Activated CD8-positive, alpha-beta memory T cell treated with anti-CD3 and anti-CD28 coated beads for 24 hours (primary cell): ENCODE data around the gene CATSPERD.
"Not testable (repeated sequence)": the region's sequence is repeated elsewhere in the genome, so short reads cannot be mapped to it uniquely, and the experiment has no call there.

Experiments
- DNase-seq: peaks from one replicate; pipeline ENCODE4 v3.0.0-alpha.2; 2020

The CATSPERD gene

DNA sequence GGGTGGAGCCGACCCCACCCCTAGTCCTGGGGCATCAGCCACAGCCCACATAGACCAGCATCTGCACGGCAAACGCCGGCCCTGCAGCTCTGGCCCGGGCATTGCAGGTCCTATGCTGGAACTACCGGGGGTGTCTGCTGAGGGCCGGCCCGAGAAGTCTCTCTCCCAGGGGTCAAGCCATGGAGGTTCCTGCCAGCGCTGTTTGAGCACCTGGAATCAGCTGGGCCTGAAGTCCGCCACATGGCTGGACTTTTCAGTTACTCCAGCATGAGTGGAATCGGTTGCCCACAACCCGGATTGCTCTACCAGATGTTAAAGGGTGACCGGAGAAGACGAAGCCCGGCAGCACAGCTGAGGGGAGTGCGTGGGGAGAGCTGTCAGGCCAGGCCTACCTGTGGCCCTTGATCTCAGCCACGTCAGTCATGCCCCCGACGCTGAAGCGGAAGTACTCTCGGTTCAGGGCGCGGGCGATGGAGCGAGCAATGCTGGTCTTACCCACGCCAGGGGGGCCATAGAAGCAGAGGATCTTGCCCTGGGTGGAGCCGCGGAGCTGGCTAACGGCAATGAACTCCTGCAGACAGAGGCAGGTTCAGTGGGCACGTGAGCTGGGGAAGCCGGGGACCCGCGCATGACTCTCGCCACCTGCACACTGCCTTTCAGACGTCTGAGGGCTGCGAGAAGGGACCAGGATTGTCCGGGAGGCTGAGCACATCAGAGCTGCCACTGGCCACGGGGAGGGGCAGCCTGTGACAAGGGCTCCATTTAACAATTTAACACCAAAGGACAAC is 21.6 kb upstream of the CATSPERD start:
- DNase-seq = no peak

DNA sequence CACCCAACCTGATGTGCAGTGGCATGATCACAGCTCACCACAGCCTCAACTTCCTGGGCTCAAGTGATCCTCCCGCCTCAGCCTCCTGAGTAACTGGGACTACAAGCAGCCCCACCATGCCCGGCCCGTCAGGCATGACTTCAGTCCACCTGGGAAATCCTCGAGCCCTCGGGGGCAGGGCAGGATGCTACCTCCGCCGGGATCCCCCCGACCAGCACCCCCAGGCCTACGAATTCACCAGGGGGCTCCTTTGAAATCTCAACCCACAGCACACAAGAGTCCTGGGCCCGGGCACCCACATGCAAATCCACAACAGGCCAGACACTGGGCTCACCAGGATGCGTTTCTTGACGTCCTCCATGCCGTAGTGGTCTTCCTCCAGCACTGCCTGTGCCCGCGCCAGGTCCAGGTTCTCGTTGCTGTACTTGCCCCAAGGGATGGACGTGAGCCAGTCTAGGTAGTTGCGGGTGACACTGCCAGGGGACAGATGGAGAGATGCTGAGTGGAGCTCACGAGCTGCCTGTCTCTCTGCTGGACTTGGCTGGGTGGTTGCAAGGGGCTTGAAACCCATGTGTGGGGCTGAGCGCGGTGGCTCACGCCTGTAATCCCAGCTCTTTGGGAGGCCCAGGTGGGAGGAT is 19.9 kb upstream of the CATSPERD start:
- DNase-seq = no peak

DNA sequence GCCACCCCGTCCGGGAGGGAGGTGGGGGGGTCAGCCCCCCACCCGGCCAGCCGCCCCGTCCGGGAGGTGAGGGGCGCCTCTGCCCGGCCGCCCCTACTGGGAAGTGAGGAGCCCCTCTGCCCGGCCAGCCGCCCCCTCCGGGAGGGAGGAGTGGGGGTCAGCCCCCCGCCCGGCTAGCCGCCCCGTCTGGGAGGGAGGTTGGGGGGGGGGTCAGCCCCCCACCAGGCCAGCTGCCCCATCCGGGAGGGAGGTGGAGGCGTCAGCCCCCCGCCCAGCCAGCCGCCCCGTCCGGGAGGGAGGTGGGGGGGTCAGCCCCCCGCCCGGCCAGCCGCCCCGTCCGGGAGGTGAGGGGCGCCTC is 18.4 kb upstream of the CATSPERD start:
- DNase-seq = not testable (repeated sequence)

DNA sequence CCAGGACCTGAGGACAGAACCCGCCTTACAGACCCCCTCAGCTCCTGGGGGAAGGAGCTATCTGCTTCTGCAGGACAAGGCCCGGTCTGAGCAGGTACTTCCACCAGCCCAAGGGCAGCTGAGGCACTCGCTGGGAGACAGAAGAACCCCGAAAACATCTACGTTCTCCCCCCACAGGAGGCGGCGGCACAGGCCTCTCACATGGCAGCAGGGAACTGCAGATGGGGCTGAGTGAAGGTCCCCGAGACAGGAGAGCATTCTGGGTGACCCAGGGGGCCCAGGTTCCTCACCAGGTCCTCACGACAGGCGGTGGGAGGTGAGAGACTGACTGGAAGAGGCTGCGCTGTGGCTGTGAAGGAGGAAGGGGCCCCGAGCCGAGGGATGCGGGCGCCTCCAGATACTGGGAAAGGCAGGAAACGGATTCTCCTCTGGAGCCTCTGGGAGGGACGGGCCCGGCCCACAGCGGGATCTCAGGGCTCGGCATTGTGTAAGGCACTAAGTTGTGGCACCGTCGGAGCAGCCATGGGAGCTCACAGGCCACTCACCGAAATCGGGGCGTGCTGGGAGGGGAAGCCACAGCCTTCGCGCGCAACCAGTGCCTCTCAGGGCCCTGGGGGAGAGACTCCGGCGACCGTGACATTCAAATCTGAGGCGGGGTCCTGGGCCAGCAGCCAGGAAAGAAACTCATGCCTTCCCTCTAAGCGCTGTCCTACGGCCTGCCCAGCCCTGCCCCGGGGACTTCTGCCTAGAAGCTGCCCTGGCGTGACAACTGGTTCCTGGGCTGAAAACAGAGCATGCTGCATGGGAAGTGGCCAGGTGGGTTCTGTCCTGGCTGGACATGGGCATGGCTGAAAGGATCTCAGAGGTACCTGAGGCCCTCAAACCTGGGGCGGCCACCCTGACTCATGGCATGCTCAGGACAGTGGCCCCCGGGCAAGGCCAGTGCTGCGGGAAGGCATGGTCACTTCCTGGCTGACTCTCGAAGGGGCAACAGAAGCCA is 16.3 kb upstream of the CATSPERD start:
- DNase-seq = no peak

DNA sequence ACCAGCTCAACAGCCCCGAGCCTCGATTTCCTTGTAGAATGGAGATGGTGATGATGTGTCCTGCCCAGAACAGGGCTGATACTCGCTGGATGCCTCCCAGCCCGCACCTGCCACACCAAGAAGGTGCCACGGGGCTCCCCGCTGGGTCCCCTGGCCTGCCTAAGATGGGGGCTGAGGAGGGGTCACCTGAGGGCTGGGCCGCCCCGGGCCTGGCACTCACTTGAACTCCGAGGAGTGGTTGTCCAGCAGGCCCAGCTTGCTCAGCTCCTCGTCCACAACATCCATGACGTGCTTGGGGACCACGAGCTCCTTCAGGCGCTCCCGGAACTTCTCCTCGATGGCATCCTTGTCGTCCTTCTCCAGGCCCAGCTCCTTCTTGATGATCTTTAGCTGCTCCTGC is 14.9 kb upstream of the CATSPERD start:
- DNase-seq = no peak

DNA sequence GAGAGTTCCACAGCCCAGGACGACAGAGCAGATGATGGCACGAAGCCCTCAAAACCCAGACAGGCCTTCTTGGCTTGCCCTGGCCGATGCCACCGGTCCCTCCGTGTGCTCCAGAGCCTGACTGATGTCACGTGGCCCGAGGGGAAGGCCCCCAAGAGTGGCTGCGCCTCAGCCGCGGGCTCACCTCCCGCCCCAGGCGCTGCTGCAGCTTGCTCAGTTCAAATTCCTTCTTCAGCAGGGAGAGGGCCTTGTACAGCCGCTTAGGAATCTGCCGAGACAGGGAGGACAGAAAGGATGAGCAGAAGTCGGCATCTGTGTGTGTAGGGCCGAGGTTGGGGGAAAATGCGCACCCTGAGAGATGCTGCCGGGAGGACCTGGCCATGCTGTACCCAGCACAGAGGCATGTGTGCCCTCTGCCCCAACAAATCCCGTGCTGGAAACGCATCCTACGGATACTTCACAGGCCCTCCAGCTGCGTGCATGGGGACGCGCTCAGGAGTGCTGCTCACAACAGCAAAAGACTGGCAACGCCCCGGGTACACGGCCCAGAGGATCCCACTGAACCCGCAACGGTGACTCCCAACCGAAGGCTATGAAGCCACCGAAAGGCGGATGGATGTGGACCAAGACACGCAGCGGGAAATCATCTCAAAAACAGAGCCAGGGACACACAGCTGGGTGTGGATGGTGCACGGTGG is 13.4 kb upstream of the CATSPERD start:
- no peak for DNase-seq

DNA sequence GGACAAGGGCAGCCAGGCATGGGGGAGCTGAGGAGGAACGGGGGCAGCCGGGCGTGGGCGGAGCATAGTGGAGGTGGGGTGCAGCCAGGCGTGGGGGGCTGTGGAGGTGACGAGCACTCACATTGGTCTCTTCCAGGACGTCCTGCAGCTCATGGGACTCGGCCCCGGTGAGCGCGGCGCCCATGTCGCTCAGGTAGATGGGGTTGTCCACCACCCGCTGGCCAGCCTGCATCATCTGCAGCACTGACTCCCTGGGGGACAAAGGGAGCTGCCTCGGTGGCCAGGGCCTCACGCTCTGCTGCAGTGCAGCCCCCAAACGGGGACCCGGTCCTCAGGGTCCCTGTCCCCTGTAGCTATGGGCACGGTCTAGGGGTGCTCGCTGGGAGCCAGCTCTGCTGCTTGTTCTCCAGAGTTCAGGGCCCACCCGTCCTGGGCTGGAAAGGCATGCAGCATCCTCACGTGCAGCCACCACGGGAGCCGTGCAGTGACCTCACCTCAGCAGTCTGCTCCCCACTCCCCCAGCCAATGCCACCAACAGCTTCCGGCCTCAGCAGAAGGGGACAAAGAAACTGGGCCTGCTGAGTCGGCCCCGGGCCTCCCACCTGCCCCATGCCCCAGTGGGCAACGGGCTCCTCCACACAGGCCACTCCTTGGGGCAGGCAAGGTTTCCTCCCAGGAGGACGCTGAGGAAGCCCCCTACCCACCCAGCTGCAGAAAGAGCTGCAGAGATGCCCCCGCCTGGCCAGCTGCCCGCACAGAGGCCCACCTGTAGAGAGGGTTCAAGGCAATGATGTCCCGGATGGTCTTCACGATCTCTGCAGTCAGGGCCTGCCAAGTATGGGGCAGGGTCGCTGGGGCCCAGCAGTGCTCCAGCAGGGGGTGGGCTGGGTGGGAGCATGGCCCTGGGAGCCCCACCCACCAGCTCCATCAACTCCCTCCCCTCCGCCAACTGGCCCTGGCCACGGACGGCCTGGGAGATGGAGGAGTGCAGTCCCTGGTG is 12.6 kb upstream of the CATSPERD start:
- DNase-seq = no peak

DNA sequence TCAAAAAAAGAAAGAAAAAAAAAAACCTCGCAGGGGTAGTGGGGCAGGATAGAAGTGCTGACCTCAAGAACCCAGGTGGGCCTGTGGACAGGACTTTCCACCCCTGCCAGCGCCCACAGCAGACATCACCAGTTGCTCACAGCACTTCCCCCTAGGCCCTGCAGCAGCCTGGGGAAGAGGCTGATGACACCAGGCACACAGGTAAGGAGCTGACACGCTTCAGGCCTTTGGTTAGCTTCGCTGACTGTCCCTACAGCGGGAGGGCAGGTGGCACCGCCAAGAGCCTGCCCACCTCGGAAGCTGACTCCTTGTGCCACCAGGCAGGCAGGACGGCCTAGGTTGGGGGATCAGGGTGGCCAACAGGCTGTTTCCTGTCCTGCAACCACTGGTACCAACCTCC is 9.4 kb upstream of the CATSPERD start:
- no peak for DNase-seq

DNA sequence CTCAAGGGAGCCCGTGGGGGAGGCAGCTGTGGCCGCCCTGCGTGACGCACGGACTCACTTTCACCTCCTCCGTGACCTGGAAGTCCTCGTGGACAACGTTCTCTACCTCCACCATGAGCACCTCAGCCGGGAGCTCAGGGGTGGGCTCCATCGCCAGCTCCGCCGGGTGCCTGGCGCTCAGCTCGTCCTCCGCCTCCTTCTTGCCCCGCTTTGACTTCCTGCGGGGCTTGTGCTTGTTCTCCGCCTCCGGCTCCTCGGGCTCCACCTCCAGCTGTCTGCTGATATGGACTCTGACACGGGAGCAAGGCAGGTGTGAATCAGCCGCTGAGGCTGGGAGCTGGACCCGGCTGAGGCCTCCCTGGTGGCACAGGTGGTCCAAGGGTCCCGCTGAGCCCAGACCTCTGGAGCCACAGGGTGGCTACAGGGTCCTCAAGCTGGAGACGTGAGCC is 8.7 kb upstream of the CATSPERD start:
- DNase-seq = no peak

DNA sequence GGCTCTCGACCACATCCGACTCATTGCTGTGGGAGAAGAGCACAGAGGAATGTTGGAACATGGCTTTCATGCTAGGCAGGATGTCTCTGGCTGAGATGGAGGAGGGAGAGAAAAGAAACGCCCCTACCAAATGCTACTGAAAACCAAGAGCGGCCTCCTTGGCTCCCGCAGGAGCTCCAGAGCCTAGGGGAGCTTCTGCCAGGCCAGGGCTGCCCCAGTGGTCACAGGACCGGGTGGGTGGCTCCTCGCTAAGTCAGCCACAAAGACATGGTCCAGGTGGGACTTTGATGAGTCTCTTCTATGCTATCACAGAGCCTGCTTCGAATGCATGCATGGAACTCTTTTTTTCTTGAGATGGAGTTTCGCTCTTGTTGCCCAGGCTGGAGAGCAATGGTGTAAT is 7.2 kb upstream of the CATSPERD start:
- DNase-seq = no peak

DNA sequence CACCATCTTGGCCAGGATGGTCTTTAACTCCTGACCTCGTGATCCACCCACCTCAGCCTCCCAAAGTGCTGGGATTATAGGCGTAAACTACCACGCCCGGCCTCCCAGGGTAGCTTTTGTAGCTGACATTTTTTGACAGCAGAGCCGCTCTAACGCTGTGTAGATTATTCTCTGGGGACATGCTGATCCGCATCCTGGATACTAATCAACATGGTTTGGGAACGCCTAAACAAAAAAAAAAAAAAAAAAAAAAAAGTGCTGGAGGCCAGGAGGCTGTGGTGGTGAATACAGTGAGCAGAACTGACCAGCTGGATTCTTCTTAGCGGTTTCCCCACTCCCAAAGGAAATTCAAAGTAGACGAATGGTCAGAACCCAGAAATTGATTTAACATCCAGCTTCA is 5.6 kb upstream of the CATSPERD start:
- no peak for DNase-seq

DNA sequence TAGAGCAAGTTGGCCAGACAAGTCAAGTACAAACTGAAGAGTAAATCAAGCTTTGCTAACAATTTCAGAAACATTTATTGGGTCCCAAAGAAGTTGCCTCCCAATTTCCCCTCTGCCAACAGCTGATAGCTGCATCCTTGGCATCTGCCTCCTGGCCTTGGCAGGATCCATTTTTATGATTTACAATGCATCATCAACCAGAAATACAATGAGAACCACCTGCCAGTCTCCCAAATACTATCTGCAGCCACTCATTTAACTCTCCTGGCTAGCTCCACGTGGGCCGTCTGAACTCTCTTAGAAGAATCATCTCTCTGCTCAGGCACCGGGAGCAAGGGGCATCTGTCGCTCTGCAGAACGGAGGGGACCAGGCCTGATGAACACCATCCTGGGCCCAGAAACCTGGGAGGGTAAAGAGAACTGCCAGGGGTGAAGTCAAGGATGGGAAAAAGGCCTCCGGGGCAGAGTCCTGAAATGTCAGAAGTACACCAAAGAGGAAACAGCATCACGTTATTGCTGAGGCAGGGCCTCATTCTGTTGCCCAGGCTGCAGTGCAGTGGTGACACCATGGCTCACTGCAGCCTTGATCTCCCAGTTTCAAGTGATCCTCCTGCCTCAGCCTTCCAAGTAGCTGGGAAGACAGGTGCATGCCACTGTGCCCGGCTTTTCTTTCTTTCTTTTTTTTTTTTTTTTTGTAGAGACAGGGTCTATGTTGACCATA is 3.1 kb upstream of the CATSPERD start:
- no peak for DNase-seq

DNA sequence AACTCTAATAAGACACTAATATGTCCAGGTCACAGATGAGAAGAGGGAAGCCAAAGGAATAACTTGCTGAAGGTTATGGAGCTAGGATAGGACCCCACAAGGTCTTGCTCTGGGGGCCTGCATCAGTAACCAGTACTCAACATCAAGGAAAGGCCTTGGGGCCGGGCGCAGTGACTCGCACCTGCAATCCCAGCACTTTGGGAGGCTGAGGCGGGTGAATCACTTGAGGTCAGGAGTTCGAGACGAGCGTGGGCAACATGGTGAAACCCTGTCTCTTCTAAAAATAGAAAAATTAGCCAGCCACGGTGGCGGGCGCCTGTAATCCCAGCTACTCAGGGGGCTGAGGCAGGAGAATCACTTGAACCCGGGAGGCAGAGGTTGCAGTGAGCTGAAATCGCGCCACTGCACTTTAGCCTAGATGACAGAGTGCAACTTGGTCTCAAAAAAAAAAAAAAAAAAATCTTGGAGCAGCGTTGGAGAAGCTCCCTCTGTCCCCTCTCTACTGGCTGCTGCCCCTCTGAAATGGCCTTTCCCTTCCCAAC is 2.3 kb upstream of the CATSPERD start:
- DNase-seq = no peak

DNA sequence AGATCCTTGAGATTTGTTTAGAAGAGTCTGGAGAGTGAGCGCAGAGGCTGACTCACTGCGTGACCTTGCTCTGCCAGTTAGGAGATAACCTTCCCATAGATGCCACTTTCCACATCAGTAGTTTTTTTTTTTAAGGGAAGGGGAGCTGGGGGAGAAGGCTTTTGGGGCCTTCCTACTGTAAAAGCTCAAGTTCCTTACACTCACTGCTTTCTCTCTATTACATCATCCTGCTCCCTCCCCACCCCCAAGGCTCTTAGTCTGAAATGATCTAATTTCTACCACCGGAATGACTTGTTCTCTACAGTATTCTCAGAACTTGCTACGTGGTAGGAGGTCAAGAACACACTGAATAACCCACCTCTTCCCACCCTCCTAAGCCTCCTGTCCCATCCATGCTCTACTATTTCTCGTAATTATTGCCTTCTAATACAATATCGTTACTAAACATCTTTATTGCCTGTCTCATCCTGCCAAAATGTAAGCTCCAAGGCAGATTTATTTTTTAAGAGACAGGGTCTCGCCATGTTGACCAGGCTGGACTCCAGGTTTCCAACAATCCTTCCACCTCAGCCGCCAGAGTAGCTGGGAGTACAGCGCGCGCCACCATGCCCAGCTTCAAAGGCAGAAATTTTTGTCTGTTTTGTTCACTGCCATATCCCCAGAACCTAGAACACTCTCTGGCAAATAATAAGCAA is 1.7 kb upstream of the CATSPERD start:
- no peak for DNase-seq

DNA sequence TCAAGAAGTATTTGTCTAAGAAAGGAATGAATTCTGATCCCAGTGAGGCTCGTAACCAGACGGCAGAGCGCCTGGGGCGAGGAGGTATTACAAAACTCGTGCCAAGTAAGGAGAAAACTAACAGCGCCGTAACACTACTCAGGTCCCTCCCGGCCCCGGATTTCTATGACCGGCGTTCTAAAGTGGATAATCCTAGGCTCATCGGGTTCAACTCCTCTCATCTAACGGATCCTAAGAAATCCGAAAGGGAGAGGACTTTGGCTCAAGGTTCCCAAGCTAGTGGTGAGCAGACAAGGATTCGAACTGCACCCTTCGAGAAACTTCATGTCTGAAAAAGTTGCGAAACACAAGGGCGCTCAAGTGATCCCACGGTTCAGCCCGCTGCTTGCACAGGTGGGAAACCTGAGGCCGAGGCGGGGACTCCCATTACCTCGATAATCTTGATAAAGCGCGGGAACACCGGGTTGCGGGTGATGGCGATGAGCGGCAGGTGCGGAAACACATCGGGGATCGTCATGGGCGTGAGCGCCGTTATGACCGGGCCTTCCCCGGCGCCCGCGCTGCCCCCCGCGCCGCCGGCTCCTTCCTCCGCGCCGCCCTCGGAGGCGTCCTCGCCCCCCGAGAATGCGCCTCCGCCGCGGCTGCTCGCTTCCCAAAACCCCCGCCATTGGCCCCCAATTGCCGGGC is 1.0 kb upstream of the CATSPERD start:
- DNase-seq = no peak

DNA sequence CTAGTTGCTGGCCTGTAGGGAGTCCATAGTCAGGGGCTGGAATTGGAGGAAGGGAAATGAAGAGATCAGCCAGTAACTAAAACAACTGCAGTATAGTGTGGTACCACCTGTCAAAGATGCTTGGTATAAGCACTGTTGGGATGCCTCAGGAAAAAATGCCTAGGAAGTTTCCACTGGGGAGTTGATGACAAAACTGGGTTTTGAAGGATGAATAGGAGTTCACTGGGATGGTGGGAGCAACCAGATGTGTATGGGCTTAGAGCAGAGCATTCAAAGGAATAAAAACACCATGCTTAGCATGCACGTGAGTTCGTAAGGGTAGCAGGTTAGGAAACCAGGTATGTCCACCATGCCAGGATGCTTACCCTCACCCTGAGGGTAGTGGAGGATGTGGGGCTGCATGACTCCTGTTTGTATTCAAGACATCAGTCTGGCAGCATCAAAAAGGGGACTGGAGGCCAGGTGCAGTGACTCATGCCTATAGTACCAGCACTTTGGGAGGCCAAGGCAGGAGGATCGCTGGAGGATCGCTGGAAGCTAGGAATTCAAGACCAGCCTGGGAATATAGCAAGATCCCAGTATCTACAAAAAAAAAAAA is 7.1 kb downstream of the CATSPERD start:
- no peak for DNase-seq

DNA sequence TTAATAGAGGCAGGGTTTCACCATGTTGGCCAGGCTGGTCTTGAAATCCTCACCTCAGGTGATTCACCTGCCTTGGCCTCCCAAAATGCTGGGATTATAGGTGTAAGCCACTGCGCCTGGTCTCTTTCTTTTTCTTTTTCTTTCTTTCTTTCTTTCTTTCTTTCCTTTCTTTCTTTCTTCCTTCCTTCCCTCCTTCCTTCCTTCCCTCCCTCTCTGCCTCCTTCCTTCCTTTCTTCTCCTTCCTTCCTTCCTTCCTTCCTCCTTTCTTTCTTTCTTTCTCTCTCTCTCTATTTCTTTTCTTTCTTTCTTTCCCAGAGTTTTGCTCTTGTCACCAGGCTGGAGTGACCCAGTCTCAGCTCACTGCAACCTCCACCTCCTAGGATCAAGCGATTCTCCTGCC is 12.7 kb downstream of the CATSPERD start:
- DNase-seq = not testable (repeated sequence)

DNA sequence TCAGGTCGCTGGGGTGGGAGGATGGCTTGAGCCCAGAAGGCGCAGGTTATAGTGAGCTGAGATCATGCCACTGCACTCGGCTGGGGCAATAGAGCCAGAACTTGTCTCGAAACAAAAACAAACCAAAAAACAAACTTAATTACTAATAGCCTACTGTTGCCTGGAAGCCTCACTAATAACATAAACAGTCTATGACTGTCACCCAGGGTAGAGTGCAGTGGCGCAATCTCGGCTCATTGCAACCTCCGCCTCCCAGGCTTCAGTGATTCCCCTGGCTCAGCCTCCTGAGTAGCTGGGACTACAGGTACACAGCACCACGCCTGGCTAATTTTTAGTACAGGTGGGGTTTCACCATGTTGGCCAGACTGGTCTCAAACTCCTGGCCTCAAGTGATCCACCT is 18.0 kb downstream of the CATSPERD start:
- DNase-seq = no peak

DNA sequence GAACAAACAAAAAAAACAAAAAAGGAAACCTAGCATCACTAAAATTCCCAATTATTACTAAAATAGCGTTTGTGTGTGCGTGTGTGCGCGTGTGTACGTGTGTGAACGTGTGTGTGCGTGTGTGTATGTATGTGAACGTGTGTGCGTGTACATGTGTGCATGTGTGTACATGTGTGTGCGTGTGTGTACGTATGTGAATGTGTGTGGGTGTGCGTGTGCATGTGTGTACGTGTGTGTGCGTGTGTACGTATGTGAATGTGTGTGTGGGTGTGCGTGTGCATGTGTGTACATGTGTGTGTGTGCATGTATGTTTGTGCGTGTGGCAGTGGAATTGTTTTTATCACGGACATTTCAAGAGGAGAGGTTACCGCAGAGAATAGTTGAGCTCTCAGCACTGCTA is 21.6 kb downstream of the CATSPERD start:
- no peak for DNase-seq
